ENCODE measurements around the gene SPON1.
"Not testable (repeated sequence)": the region's sequence is repeated elsewhere in the genome, so short reads cannot be mapped to it uniquely, and the experiment has no call there.

Gene SPON1

GRCh38 chr11:14136561-14136960, 174.0 kb downstream of the SPON1 start:
- no peak for DNase-seq

- no peak for DNase-seq
Observed at GRCh38 chr11:14137284-14137683, 174.8 kb downstream of the SPON1 start.

DNA sequence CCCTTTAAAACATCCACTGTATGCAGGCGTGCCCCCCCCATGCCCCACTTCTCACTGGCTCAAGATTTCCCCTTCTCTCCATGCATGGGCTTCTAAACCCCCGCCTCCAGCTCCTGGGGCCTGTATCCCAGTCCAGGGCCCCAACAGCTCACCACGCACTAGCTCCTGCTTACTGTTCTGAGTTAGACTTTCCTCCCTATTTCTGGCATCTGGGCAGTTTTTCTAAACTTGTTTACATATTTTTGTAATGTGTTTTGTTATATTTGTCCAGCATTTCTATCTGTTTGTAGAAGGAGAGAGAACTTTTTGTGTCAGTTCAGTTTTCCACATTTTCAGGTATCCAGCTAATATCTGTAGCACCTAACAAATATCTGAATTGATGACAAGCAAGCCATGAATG, 178.5 kb downstream of the SPON1 start:
- no peak for DNase-seq

DNA sequence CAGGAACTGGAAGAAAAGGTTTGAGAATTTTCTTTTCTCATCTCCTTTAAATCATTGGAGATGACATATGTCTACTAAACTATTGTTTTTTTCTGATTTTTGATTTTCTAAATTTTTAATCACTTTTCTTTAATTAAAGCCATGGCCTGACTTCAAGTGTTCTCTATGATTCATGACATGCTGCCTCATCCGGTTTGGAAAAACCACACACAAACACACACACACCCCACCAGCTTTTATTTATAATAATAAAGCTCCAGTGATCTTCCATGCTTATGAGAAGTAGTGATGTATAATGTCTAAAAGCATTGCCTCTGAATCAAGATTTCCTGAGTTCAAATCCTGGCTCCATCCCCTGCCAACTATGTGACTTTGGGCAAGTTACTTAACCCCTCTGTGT, 179.2 kb downstream of the SPON1 start:
- DNase-seq, result no peak

GRCh38 chr11:14144934-14145333, 182.4 kb downstream of the SPON1 start:
- DNase-seq, result peak; percentile 84

- DNase-seq, result peak; percentile 54
Observed at GRCh38 chr11:14148653-14149273, 186.2 kb downstream of the SPON1 start.

DNA sequence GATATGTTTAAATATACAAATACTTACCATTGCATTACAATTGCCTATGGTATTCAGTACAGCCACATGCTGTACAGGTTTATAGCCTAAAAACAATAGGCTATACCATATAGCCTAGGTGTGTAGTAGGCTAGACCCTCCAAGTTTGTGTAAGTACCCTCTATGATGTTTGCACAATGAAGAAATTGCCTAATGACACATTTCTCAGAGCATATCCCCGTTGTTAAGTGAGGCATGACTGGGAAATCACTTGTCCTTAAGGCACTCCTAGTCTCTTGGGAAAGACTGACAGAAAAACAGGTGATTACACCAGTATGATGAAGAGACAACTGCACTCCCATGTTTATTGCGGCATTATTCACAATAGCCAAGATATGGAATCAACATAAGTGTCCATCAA, 187.2 kb downstream of the SPON1 start:
- no peak for DNase-seq

DNA sequence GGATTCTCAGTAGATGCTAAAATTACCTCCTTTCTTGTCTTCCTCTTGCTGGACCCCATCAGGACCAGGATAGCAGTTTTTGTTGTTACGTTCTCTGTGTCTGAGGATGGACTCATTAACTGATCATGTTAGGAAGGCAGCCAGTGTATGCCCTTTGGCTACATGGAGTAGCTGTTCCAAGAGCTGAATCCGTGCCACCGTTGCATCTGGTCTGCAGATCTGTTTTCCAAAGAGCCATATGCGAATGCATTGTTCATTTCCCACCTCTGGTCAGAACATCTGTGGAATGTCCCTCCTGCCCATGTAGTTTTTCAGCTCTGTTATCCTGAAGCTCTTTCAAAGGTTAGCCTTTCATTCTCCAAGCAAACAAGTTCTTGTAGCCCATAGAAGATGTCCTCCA, 188.4 kb downstream of the SPON1 start:
- DNase-seq, result no peak

- DNase-seq, result not testable (repeated sequence)
Observed at GRCh38 chr11:14154103-14154502, 191.6 kb downstream of the SPON1 start.

DNA sequence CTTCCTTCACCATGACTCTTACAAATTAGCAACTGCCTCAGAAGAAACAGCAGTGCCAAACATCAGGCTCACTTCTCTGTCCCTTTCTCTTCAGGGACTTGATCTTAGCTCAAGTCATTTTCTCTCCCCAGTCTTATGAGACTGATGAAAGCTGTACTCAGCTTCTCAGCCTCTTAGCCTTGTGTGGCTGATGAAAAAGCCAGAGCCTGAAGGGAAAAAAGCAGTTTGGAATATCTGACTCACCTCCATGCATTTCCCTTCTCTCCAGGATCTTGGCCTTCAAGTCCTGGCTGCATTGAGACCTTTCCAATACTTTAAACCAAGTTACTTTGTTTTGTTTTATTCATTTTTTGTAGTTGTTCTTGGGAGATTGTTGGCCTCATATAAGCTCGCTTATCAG, 195.9 kb downstream of the SPON1 start:
- no peak for DNase-seq

DNA sequence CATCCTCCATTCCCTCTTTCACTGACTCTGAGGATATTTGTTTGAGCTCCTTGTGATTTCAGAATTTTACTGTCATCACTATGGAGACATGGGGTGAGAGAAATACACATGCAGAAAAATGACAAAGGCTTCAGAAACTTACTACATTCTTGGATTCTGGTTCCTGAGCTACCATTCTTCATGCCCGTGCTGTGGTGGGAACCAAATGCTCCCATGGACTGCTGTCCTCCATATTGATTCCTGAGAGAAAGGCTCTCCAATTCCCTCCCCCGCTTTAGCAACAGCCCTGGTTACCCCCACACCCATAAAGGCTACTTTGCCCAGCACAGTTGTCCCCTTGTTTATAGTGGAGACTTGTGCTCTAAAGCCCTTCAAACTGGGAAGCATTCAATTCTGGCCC, 201.1 kb downstream of the SPON1 start:
- DNase-seq, result no peak

- DNase-seq, result not testable (repeated sequence)
Observed at GRCh38 chr11:14173679-14174078, 211.2 kb downstream of the SPON1 start.

DNA sequence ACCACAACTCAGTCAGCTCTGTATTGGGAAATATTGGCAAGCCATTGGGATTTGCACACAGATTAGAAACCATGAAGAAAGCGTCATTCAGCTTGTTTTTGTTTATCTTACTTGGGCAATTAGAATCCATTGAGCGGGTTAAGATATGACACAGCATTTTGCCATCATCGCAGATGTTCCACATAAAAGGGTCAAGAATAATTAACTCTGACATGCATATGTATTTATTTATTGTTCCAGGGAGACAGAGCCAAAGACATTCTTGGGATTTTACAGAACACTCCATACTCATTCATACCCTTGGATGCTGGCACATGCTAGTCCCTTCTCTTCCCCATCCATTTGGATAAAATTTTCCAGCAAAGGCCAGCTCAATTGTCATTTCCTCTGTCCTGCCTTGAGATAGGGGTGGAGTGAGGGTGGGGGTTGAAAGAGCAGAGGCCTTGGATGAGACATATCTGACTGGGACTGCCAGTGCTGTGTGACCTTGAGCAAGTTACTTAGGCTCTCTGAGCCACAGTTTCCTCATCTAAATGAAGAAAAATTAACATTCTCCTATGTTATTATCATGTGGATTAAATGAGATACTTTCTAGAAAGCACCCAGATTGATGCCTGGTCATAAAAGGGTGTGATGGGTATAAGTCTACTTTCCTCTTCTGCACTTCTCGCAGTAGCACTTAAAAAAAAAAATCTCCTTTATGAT, 216.7 kb downstream of the SPON1 start:
- DNase-seq, result no peak

DNA sequence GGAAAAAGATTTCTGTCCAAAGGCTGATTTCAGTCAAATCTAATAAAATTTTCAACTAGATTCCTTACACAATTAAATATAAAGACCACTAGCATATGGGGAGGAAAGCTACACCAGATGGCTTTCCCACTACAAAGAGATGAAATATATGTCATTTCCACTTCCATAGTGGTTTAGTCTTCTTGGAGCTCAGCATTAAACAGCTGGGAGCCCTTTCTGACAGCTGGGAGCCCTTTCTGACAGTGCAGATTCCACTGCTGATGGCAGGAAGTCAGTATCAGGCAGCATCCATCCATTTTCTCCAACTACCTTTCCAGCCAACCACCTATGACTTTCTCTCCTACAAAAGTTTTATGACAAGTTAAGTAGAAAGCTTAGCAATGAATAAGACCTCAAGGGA, 218.6 kb downstream of the SPON1 start:
- DNase-seq, result no peak

GRCh38 chr11:14182833-14183364, 220.4 kb downstream of the SPON1 start:
- no peak for DNase-seq

DNA sequence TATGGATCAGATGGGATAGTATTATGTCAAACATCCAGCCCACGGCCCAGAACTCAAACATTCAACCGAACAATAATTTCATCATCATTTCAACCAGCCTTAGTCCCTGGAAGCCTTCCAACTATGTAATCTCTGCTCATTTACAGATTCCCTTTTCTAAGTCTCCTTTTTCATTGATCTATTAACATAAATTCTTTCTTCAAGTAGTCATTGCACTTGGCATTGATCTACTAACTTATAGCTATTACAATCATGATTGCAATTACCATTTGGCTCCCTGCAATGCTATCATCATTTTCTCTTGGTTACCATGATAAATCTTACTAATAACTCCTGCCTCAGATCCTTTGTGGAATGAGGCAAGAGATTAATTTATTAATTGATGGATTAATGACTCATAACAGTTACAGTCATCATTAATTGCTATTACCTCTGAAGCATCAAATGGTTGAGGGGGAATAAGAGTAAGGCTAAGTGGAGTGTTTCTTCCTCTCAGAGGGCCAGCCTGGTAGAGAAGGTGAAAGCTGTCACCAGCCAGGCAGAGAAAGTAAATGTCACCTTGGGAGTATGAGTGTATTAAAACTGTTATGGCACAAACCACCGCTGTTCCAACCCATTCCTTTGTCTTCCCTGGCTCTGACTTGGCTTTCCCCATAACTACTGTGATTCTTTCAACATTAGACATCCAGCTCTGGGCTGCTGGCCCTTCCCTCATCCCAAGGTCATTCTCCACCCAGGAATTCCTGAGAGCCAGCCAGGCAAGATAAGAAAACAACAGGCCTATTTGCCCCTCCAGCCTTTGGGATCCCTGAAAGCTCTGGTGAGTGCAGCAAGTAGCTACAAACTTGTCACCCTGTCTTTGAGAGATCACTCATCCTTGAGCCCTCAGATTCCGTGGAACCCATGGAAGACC, 221.8 kb downstream of the SPON1 start:
- DNase-seq, result no peak

- DNase-seq, result no peak
Observed at GRCh38 chr11:14185461-14185860, 222.9 kb downstream of the SPON1 start.

DNA sequence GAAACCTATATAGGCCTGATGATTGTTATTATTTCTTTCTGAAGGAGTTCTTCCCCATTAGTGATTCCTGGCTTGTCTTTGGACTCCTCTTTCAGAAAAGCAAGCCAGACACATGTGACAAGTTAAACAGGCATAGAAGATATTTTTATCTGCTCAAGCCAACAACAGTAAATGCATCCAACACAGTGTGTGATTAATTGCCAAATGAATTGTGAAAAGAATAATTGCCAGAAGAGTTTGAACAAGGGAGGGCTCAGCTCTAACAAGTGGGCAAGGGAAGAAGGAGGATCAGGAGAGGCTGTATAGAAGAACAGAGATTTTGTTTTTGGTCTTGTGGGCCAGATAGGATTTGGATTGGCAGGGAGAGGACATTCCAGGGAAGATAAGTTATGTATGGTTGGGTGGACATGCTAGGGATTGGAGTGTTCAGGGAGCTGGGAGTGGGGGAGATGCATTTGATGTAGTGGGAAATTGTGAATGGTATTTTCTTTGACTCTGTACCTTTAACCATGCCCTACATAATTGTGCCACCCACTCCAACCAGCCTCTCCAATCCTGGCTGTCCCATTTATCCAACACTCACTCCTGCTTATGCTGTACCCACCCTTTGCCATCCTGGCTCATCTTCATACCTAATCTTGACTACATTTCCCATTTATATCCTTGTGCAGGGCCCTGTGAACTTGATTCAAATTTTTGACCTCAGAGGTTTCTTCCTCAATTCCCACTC, 223.7 kb downstream of the SPON1 start:
- no peak for DNase-seq

DNA sequence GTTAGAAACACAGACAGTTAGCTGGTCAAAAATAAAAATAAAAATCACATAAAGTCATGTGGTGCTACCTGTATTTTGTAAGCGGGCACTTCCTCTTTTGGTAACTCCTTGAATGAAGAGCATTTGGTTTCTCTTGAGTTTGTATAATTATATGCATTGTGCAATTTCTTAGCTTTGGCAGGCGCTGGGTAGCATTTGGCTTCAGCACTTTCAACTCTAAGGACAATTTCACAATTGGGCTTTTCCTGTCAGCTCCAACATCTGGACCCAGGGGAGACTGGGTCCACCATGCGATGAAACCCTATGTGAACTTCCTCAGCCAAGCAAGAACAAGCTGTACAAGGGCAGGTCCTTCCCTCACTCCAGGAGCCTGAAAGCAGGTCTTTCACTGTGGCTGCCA, 227.4 kb downstream of the SPON1 start:
- DNase-seq, result no peak

GRCh38 chr11:14190992-14191778, 228.7 kb downstream of the SPON1 start:
- no peak for DNase-seq

DNA sequence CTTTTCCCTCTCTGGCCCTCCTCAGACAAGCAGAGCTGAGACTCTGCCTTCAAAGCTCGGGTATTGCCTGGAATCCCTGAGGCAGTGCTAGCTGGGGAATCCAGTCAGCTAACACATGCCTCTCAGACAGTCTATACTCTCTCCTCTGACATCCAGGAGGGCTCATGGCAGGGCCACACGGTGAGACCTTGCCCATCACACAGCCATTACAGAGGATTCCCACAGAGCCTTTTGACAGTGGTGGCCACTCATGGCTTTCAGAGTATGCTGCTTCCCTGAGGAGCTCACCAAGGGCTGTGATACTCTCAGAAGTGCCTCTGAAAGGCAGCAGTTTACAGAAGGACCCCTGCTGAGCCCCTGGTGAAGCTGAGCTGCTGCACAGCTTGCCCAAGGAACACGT, 231.1 kb downstream of the SPON1 start:
- DNase-seq, result no peak

Data from NCI-H2029 treated with DMSO at 0.1 percent for 48 hours (cell line).